ENCODE data around the gene GID4.

The GID4 gene

GRCh38 chr17:18076936-18077335 lies 37.7 kb downstream of the GID4 start:
- no peak overlapping the region for H3K4me3 ChIP-seq (ENCODE audit: low read length)
- TF ChIP-seq CTCF (conservative IDR thresholded peaks at IDR 0.05; ENCODE audit: low read length), result no peak

GRCh38 chr17:18079543-18079942 lies 40.3 kb downstream of the GID4 start:
- DNase-seq (ENCODE audit: low read depth), result no peak
- TF ChIP-seq CTCF (conservative IDR thresholded peaks at IDR 0.05; ENCODE audit: low read length), result no peak
- no peak overlapping the region for H3K4me3 ChIP-seq (ENCODE audit: low read length)

More at GRCh38 chr17:18076936-18077335, 37.7 kb downstream of the GID4 start:
- DNase-seq (ENCODE audit: low read depth), result peak; percentile 18

- DNase-seq (ENCODE audit: low read depth), result no peak
- no peak overlapping the region for H3K4me3 ChIP-seq (ENCODE audit: low read length)
- no peak for TF ChIP-seq CTCF (conservative IDR thresholded peaks at IDR 0.05; ENCODE audit: low read length)
These were observed 45.0 kb downstream of the GID4 start for GRCh38 chr17:18084256-18084655.

DNA sequence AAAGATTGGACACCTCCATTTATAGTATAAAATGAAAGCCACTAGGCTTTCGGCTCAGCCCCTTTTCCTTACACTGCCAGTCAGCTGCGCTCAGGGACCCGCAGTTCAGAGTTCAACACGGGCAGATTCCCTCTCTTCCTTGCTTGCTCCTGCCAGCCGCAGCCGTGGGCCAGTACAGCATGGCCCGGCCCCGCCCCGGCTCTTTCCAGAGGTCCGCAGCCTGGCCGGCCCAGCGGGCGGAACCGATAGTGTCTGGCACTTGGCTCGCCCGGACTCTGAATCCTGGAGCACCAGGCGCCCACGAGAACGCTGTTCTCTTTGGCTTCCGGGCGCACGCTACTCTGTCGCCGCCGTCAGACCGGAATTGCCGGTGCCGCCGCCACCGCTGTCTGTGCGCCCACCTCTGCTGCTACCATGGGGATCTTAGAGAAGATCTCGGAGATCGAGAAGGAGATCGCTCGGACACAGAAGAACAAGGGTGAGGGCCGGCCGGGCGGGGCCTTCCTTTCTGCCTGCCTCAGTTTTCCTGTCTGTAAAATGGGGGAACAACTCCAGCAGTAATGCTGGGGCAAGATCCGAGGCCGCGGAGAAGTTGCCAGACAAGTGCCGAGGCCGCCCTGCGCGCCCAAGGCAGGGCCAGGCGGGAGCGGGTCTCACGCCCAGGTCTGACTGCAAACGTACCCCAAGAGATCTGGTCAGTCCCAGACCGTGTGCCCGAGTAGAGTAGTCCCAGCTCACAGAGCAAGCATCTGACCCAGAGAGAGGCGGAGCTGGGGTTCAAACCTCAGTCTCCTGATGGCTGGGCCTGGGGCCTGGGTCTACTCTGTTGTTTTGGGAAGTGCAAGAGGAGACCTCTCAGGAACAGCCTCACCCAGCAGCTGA lies 48.6 kb downstream of the GID4 start, which contains the start of gene DRG2:
TSS of gene DRG2 (plus strand) at position 339 of the 882 bp plus-strand sequence. CDS start at position 415, 76 bp downstream.
- H3K4me3 ChIP-seq (ENCODE audit: low read length), result peak within 1 kb of the TSS; percentile 98
- TF ChIP-seq CTCF (conservative IDR thresholded peaks at IDR 0.05; ENCODE audit: low read length), result no peak; the same call in 1 of the 2 replicates
- DNase-seq (ENCODE audit: low read depth), result peak; percentile 90

DNA sequence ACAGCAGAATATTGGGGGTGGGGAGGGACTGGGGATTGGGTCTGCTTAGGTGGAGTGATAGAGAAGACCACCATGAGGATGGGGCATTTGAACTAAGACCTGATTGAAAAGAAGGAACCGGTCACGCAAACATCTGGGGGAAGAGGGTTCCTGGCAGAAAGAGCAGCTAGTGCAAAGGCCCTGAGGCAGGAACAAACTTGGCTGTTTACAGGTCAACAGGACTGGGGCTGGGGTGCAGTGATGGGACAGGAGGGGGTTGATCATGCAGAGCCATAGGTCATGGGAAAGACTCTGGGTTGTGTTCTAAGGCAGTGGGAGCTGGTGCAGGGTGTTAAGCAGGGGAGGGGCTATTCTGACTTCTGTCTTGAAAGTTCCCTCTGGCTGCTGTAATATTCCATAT lies 50.4 kb downstream of the GID4 start:
- TF ChIP-seq CTCF (conservative IDR thresholded peaks at IDR 0.05; ENCODE audit: low read length), result no peak
- no peak overlapping the region for H3K4me3 ChIP-seq (ENCODE audit: low read length)
- DNase-seq (ENCODE audit: low read depth), result no peak

DNA sequence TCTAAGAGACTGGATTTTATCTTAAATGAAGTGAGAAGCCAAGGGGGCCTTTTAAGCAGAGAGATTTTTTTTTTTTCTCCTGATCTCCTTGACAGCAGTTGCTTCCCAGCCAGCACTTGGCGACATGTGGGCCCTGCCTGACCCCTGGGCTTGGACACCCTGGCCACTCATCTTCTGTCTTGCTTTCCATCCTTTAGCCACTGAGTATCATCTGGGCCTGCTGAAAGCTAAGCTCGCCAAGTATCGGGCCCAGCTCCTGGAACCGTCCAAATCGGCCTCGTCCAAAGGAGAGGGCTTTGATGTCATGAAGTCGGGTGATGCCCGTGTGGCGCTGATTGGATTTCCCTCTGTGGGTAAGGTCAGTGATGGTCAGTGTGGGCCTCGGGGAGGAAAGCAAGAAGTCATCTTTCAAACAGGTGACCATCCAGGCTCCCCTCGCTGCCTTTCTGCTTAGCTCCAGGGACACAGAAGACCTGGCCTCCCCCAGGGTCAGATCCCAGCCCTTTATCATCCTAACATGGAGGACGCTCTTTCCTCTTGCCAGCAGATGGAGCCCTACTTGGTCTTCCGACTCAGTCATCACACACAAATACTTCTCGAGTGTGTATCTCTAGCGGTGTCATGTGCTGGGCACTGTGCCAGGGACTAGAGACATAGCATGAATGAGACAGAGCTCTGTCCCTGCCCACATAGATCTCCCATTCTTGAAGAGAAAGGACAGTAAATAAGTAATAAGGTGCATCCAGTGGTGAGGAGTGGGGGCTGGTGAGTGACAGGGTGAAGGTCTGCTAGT lies 54.6 kb downstream of the GID4 start:
- no peak overlapping the region for H3K4me3 ChIP-seq (ENCODE audit: low read length)
- peak; percentile 63 for DNase-seq (ENCODE audit: low read depth)
- TF ChIP-seq CTCF (conservative IDR thresholded peaks at IDR 0.05; ENCODE audit: low read length), result peak; percentile 42

All from AG10803 (cell line).